ENCODE results near the gene FAM13A. TPM values are rescaled to one million over a fixed set of nuclear protein-coding genes. Genes with fewer than 3 reads are reported as not detected.

FAM13A gene
- total and polyA plus RNA-seq, 2 of the 13 experiments (the other 11 are each of a cell fraction or from before 2014, with no cell fraction given) = 1.2 to 36.2 TPM

- no peak for TF ChIP-seq FOXP1 (IDR thresholded peaks at IDR 0.05)
- TF ChIP-seq FOXP1 (CRISPR knock-in tag; IDR thresholded peaks at IDR 0.05) = no peak
- TF ChIP-seq HIVEP1 (CRISPR knock-in tag; IDR thresholded peaks at IDR 0.05) = no peak
- no peak for TF ChIP-seq MTA3 (CRISPR knock-in tag; IDR thresholded peaks at IDR 0.05)
- no peak for TF ChIP-seq PBX3 (CRISPR knock-in tag; IDR thresholded peaks at IDR 0.05; ENCODE audit: borderline replicate concordance)
- no peak for TF ChIP-seq ZNF30 (CRISPR knock-in tag; IDR thresholded peaks at IDR 0.05)
Measured at GRCh38 chr4:88897180-88897579, 159.8 kb downstream of the FAM13A start (continued).

GRCh38 chr4:88893961-88894360 is 163.0 kb downstream of the FAM13A start:
- in situ Hi-C loops (cut with HindIII; ENCODE audit: extremely low pct_ligation_motif_present, low pct_unique_long_range_greater_than_20kb) = no loop called here
- 68% methylated on average over 1 of the region's 1 CpG for WGBS (ENCODE audit: low lambda C conversion rate)
- no peaks in the 10 kb centered on the region for H4K20me1 ChIP-seq (ENCODE audit: insufficient read depth, low read length)
- no peak overlapping the region for H3K9ac ChIP-seq (ENCODE audit: insufficient read depth, low read depth, low read length)
- no peak for DNase-seq (ENCODE audit: low spot score)
- TF ChIP-seq HNRNPL (IDR thresholded peaks at IDR 0.05; ENCODE audit: low read depth, low read length) (no peak), TOE1 (CRISPR knock-in tag; IDR thresholded peaks at IDR 0.05) (no peak)
- H2AFZ ChIP-seq (ENCODE audit: low read length) = no peak overlapping the region
- intact Hi-C loops (cut with micrococcal nuclease; ENCODE audit: unreplicated experiment) = no loop called here
- no peaks in the 10 kb centered on the region for H3K79me2 ChIP-seq (ENCODE audit: insufficient read depth, low read length)
- H3K27ac ChIP-seq (ENCODE audit: extremely low read length, insufficient read depth, low read length) = no peak overlapping the region
- H3K9me3 ChIP-seq (ENCODE audit: low read length) = no peaks in the 10 kb centered on the region
- no peak overlapping the region for H3K4me3 ChIP-seq (replicated peaks in 1 of 3; ENCODE audit: insufficient read depth in 1 of 3, low read depth in 2 of 3, low read length in 3 of 3)
- no peak for FAIRE-seq
- ChIA-PET POLR2A (no interaction called here), CTCF (ENCODE audit: low intra/inter-chr PET ratio, low total read pairs) (no interaction called here)
- H3K4me1 ChIP-seq (ENCODE audit: insufficient read depth, low read length) = peaks cover 12% of the 10 kb centered on the region
- no TSS peak for BruUV-seq (replicated peaks)
- H3K27me3 ChIP-seq (ENCODE audit: control insufficient read depth in 1 of 2, insufficient read depth in 2 of 2, low read length in 2 of 2) = no peaks in the 10 kb centered on the region
- ATAC-seq = no peak
- H3K4me2 ChIP-seq (ENCODE audit: low read depth, low read length) = no peak overlapping the region
- H3K36me3 ChIP-seq (replicated peaks in 1 of 2; ENCODE audit: control insufficient read depth in 1 of 2, insufficient read depth in 2 of 2, low read length in 2 of 2) = no peaks in the 10 kb centered on the region

- no peaks in the 10 kb centered on the region for H3K79me2 ChIP-seq (ENCODE audit: insufficient read depth, low read length)
- no peaks in the 10 kb centered on the region for H4K20me1 ChIP-seq (ENCODE audit: insufficient read depth, low read length)
- intact Hi-C loops (cut with micrococcal nuclease; ENCODE audit: unreplicated experiment) = no loop called here
- ATAC-seq (no peak), DNase-seq (ENCODE audit: low spot score) (no peak), FAIRE-seq (no peak)
- H3K4me2 ChIP-seq (ENCODE audit: low read depth, low read length) = no peak overlapping the region
- no peaks in the 10 kb centered on the region for H3K9me3 ChIP-seq (ENCODE audit: low read length)
- H3K4me1 ChIP-seq (ENCODE audit: insufficient read depth, low read length) = peaks cover 13% of the 10 kb centered on the region
- no peak overlapping the region for H3K9ac ChIP-seq (ENCODE audit: insufficient read depth, low read depth, low read length)
- H3K27ac ChIP-seq (ENCODE audit: extremely low read length, insufficient read depth, low read length) = no peak overlapping the region
- H2AFZ ChIP-seq (ENCODE audit: low read length) = no peak overlapping the region
- WGBS (ENCODE audit: low lambda C conversion rate) = 53% methylated on average over 1 of the region's 1 CpG
- H3K27me3 ChIP-seq (ENCODE audit: control insufficient read depth in 1 of 2, insufficient read depth in 2 of 2, low read length in 2 of 2) = no peaks in the 10 kb centered on the region
- BruUV-seq (replicated peaks) = no TSS peak
- POLR2A ChIA-PET = no interaction called here
- no peak overlapping the region for H3K4me3 ChIP-seq (replicated peaks in 1 of 3; ENCODE audit: insufficient read depth in 1 of 3, low read depth in 2 of 3, low read length in 3 of 3)
- TF ChIP-seq MAFK (conservative IDR thresholded peaks at IDR 0.05 in 1 of 2, IDR thresholded peaks at IDR 0.05 in 1 of 2; ENCODE audit: low read length in 2 of 2) = peak; percentile 56 to 86
- TF ChIP-seq MAFF (IDR thresholded peaks at IDR 0.05; ENCODE audit: low read depth, low read length) = peak; percentile 72; the same call in 1 of the 2 replicates
- TF ChIP-seq SP5 (CRISPR knock-in tag; IDR thresholded peaks at IDR 0.05; ENCODE audit: borderline replicate concordance, low read depth) = no peak
- no peak for TF ChIP-seq HMG20B (CRISPR knock-in tag; conservative IDR thresholded peaks at IDR 0.05)
- in situ Hi-C loops (cut with HindIII; ENCODE audit: extremely low pct_ligation_motif_present, low pct_unique_long_range_greater_than_20kb) = no loop called here
- CTCF ChIA-PET (ENCODE audit: low intra/inter-chr PET ratio, low total read pairs) = no interaction called here
- no peaks in the 10 kb centered on the region for H3K36me3 ChIP-seq (replicated peaks in 1 of 2; ENCODE audit: control insufficient read depth in 1 of 2, insufficient read depth in 2 of 2, low read length in 2 of 2)
Measured at GRCh38 chr4:88892646-88893045, 164.3 kb downstream of the FAM13A start.
